Activated T-cell treated with anti-CD3 and anti-CD28 coated beads, Interleukin-2, amount 50 U/mL, for 72 hours (primary cell): ENCODE measurements around the gene EMC6. TPM values are rescaled to one million over a fixed set of nuclear protein-coding genes. Genes with fewer than 3 reads are reported as not detected.

ENCODE experiments used
- ATAC-seq, 2 donors: fragments of 150-1000 bp; cut with Tn5 transposase; replicated peaks in 1 of 2; 2 replicates each; pipeline ENCODE4 v1.10.0; 2021; ENCODE audit warnings: moderate library complexity in 2 of 2, mild to moderate bottlenecking in 1 of 2
- DNase-seq, 2 donors: peaks; one replicate each; pipeline ENCODE4 v3.0.0; 2021 to 2022; ENCODE audit warnings: mixed read lengths in 1 of 2
- H3K27ac Mint-ChIP-seq: one replicate; pipeline ENCODE4 v1.8.0; 2022; ENCODE audit warnings: mild to moderate bottlenecking, moderate library complexity, mixed read lengths
- H3K27me3 Mint-ChIP-seq: one replicate; pipeline ENCODE4 v1.8.0; 2022; ENCODE audit warnings: low read depth, mixed read lengths
- H3K36me3 Mint-ChIP-seq, 2 donors: one replicate each; pipeline ENCODE4 v1.8.0; 2022; ENCODE audit warnings: mixed read lengths in 2 of 2, mild to moderate bottlenecking in 1 of 2; ENCODE audit not compliant: insufficient read depth in 2 of 2
- H3K4me1 Mint-ChIP-seq: one replicate; pipeline ENCODE4 v1.8.0; 2022; ENCODE audit warnings: low read depth, mixed read lengths
- H3K4me3 Mint-ChIP-seq, 2 donors: one replicate each; pipeline ENCODE4 v1.8.0; 2022; ENCODE audit warnings: mild to moderate bottlenecking in 2 of 2, mixed read lengths in 2 of 2, moderate library complexity in 2 of 2
- H3K9me3 Mint-ChIP-seq, 2 donors: one replicate each; pipeline ENCODE4 v1.8.0; 2022; ENCODE audit warnings: mixed read lengths in 2 of 2
- total RNA-seq, 2 donors: library from RNA; stranded (reverse); gene quantifications; one replicate each; pipeline ENCODE4 v1.2.3, GENCODE V29; 2022

Gene EMC6
- total RNA-seq: 10 to 100 TPM; 44.0 to 45.0 TPM

GRCh38 chr17:3668279-3669084 lies at the start of gene EMC6, which contains the start of gene TAX1BP3:
Gene EMC6, plus strand, starts transcription at chr17:3668812. Its CDS starts 335 bp downstream, at chr17:3669147.
Gene TAX1BP3, minus strand, starts transcription at chr17:3668578. Its CDS starts 52 bp downstream, at chr17:3668526.
- peaks cover 33% of the 10 kb centered on the region for H3K4me1 Mint-ChIP-seq
- ATAC-seq (peak; percentile 95), DNase-seq (peak; percentile 99 to 100)
- no peaks in the 10 kb centered on the region for H3K9me3 Mint-ChIP-seq
- peak within 1 kb of the TSS; percentile 95 for H3K27ac Mint-ChIP-seq
- H3K27me3 Mint-ChIP-seq: no peaks in the 10 kb centered on the region
- H3K36me3 Mint-ChIP-seq: peaks cover 2 to 8% of the 10 kb centered on the region in 2 donors
- peak within 1 kb of the TSS; percentile 99 for H3K4me3 Mint-ChIP-seq

GRCh38 chr17:3621146-3621720 lies 47.4 kb upstream of the EMC6 start:
- H3K4me1 Mint-ChIP-seq: no peaks in the 10 kb centered on the region
- H3K4me3 Mint-ChIP-seq: no peak overlapping the region
- ATAC-seq: no peak
- no peak for DNase-seq
- H3K27me3 Mint-ChIP-seq: no peaks in the 10 kb centered on the region
- H3K27ac Mint-ChIP-seq: no peak overlapping the region
- peaks cover 3 to 32% of the 10 kb centered on the region in 2 donors for H3K36me3 Mint-ChIP-seq
- H3K9me3 Mint-ChIP-seq: no peaks in the 10 kb centered on the region

- Mint-ChIP-seq H3K4me1 (no peaks in the 10 kb centered on the region), H3K27ac (no peak overlapping the region), H3K9me3 (no peaks in the 10 kb centered on the region), H3K36me3 (peaks cover 0 to 35% of the 10 kb centered on the region in 2 donors), H3K27me3 (no peaks in the 10 kb centered on the region), H3K4me3 (no peak overlapping the region)
- ATAC-seq (no peak), DNase-seq (no peak)
Observed at GRCh38 chr17:3622977-3623594, 45.5 kb upstream of the EMC6 start.

GRCh38 chr17:3626831-3627768 lies 41.5 kb upstream of the EMC6 start:
- Mint-ChIP-seq H3K4me3 (no peak overlapping the region), H3K27ac (no peak overlapping the region), H3K9me3 (no peaks in the 10 kb centered on the region), H3K4me1 (no peaks in the 10 kb centered on the region), H3K27me3 (no peaks in the 10 kb centered on the region), H3K36me3 (peaks cover 2 to 20% of the 10 kb centered on the region in 2 donors)
- ATAC-seq: no peak
- no peak for DNase-seq

GRCh38 chr17:3627769-3628167 lies 40.8 kb upstream of the EMC6 start:
- no peaks in the 10 kb centered on the region for H3K27me3 Mint-ChIP-seq
- H3K27ac Mint-ChIP-seq: no peak overlapping the region
- H3K36me3 Mint-ChIP-seq: peaks cover 2 to 20% of the 10 kb centered on the region in 2 donors
- H3K9me3 Mint-ChIP-seq: no peaks in the 10 kb centered on the region
- no peak overlapping the region for H3K4me3 Mint-ChIP-seq
- no peaks in the 10 kb centered on the region for H3K4me1 Mint-ChIP-seq
- DNase-seq (no peak), ATAC-seq (no peak)

- Mint-ChIP-seq H3K27me3 (no peaks in the 10 kb centered on the region), H3K36me3 (peaks cover 2 to 16% of the 10 kb centered on the region in 2 donors), H3K4me3 (no peak overlapping the region), H3K27ac (no peak overlapping the region), H3K9me3 (no peaks in the 10 kb centered on the region), H3K4me1 (peaks cover 15% of the 10 kb centered on the region)
- DNase-seq (no peak), ATAC-seq (no peak)
Observed at GRCh38 chr17:3630781-3631180, 37.8 kb upstream of the EMC6 start.

GRCh38 chr17:3632287-3632686 lies 36.3 kb upstream of the EMC6 start:
- no peaks in the 10 kb centered on the region for H3K9me3 Mint-ChIP-seq
- ATAC-seq (no peak), DNase-seq (no peak)
- no peak overlapping the region for H3K27ac Mint-ChIP-seq
- H3K4me3 Mint-ChIP-seq: no peak overlapping the region
- peaks cover 19% of the 10 kb centered on the region for H3K4me1 Mint-ChIP-seq
- H3K27me3 Mint-ChIP-seq: no peaks in the 10 kb centered on the region
- peaks cover 2 to 5% of the 10 kb centered on the region in 2 donors for H3K36me3 Mint-ChIP-seq

GRCh38 chr17:3635474-3636153 lies 33.0 kb upstream of the EMC6 start:
- Mint-ChIP-seq H3K27me3 (no peaks in the 10 kb centered on the region), H3K9me3 (no peaks in the 10 kb centered on the region), H3K4me3 (peak overlapping the region; percentile 95 to 98), H3K36me3 (no peaks in the 10 kb centered on the region), H3K27ac (peak overlapping the region; percentile 46), H3K4me1 (peaks cover 44% of the 10 kb centered on the region)
- ATAC-seq (no peak), DNase-seq (no peak)

- peak; percentile 96 for ATAC-seq
- H3K27ac Mint-ChIP-seq: peak within 1 kb of the TSS; percentile 97
- peaks cover 49% of the 10 kb centered on the region for H3K4me1 Mint-ChIP-seq
- H3K4me3 Mint-ChIP-seq: peak within 1 kb of the TSS; percentile 95 to 98
- H3K27me3 Mint-ChIP-seq: no peaks in the 10 kb centered on the region
- peak; percentile 97 for DNase-seq
- H3K9me3 Mint-ChIP-seq: no peaks in the 10 kb centered on the region
- H3K36me3 Mint-ChIP-seq: no peaks in the 10 kb centered on the region
Observed at GRCh38 chr17:3636154-3636907, 32.3 kb upstream of the EMC6 start, which contains the start of the genes CTNS and SHPK. Gene CTNS, plus strand, starts transcription at chr17:3636760. Its CDS starts 3,447 bp downstream, at chr17:3640207. Gene SHPK, minus strand, starts transcription at chr17:3636250. Its CDS starts 31 bp downstream, at chr17:3636219.

- H3K4me3 Mint-ChIP-seq: peak overlapping the region; percentile 95 to 98
- no peaks in the 10 kb centered on the region for H3K27me3 Mint-ChIP-seq
- H3K4me1 Mint-ChIP-seq: peaks cover 56% of the 10 kb centered on the region
- no peak for DNase-seq
- ATAC-seq: no peak
- H3K9me3 Mint-ChIP-seq: no peaks in the 10 kb centered on the region
- peaks cover 0 to 2% of the 10 kb centered on the region in 2 donors for H3K36me3 Mint-ChIP-seq
- H3K27ac Mint-ChIP-seq: peak overlapping the region; percentile 91
Observed at GRCh38 chr17:3636908-3637373, 31.7 kb upstream of the EMC6 start.

- Mint-ChIP-seq H3K4me1 (peaks cover 67% of the 10 kb centered on the region), H3K4me3 (peak overlapping the region; percentile 57 to 61), H3K9me3 (no peaks in the 10 kb centered on the region), H3K36me3 (peaks cover under 1 to 2% of the 10 kb centered on the region in 2 donors), H3K27ac (peak overlapping the region; percentile 82), H3K27me3 (no peaks in the 10 kb centered on the region)
- peak; percentile 34 to 35 for ATAC-seq
- peak; percentile 38 to 54 for DNase-seq
Observed at GRCh38 chr17:3639981-3640596, 28.5 kb upstream of the EMC6 start.
